Nephron (organoid): ENCODE results near the gene PGC.

Experiments used
- H3K27ac Mint-ChIP-seq, 3 experiments: 2 replicates each; pipeline ENCODE4 v1.8.0; 2020; ENCODE audit warnings: mixed read lengths in 3 of 3, mild to moderate bottlenecking in 2 of 3, moderate library complexity in 1 of 3
- H3K27me3 Mint-ChIP-seq: 2 replicates; pipeline ENCODE4 v1.8.0; 2021; ENCODE audit warnings: low read depth, mild to moderate bottlenecking, moderate library complexity, mixed read lengths
- H3K36me3 Mint-ChIP-seq: 2 replicates; pipeline ENCODE4 v1.8.0; 2020; ENCODE audit warnings: low read depth, mixed read lengths
- H3K4me1 Mint-ChIP-seq: 2 replicates; pipeline ENCODE4 v1.8.0; 2020; ENCODE audit warnings: mixed read lengths
- H3K4me3 Mint-ChIP-seq, 3 experiments: 2 replicates each; pipeline ENCODE4 v1.8.0; 2020; ENCODE audit warnings: mild to moderate bottlenecking in 3 of 3, mixed read lengths in 3 of 3, moderate library complexity in 2 of 3
- H3K9me3 Mint-ChIP-seq: 2 replicates; pipeline ENCODE4 v1.8.0; 2020; ENCODE audit warnings: mixed read lengths
- CTCF ChIP-seq, 3 experiments: fragments of 200-600 bp; sonication (generic); IDR thresholded peaks; one replicate each; pipeline ENCODE4 v1.5.0; 2021; ENCODE audit warnings: antibody characterized with exemption in 3 of 3; ENCODE audit not compliant: unreplicated experiment in 3 of 3

Gene PGC

GRCh38 chr6:41759905-41760579 lies 12.8 kb upstream of the PGC start:
- Mint-ChIP-seq H3K4me1 (peaks cover 12% of the 10 kb centered on the region), H3K9me3 (no peaks in the 10 kb centered on the region), H3K36me3 (no peaks in the 10 kb centered on the region), H3K4me3 (no peak overlapping the region), H3K27ac (no peak overlapping the region), H3K27me3 (peaks cover 14% of the 10 kb centered on the region)
- no peak for TF ChIP-seq CTCF (IDR thresholded peaks at IDR 0.05; ENCODE audit: unreplicated experiment in 3 of 3)

GRCh38 chr6:41759106-41759904 lies 12.1 kb upstream of the PGC start:
- H3K4me3 Mint-ChIP-seq: no peak overlapping the region
- TF ChIP-seq CTCF (IDR thresholded peaks at IDR 0.05; ENCODE audit: unreplicated experiment in 3 of 3): no peak
- H3K4me1 Mint-ChIP-seq: peaks cover 12% of the 10 kb centered on the region
- H3K27ac Mint-ChIP-seq: no peak overlapping the region
- H3K27me3 Mint-ChIP-seq: peaks cover 14% of the 10 kb centered on the region
- H3K9me3 Mint-ChIP-seq: no peaks in the 10 kb centered on the region
- no peaks in the 10 kb centered on the region for H3K36me3 Mint-ChIP-seq

GRCh38 chr6:41758641-41759035 lies 11.4 kb upstream of the PGC start:
- peaks cover 14% of the 10 kb centered on the region for H3K27me3 Mint-ChIP-seq
- H3K4me3 Mint-ChIP-seq: no peak overlapping the region

GRCh38 chr6:41757931-41758640 lies 10.9 kb upstream of the PGC start:
- H3K4me1 Mint-ChIP-seq: peaks cover 12% of the 10 kb centered on the region
- peak overlapping the region; percentile 25 to 31 (median 25) for H3K27ac Mint-ChIP-seq
- no peak overlapping the region for H3K4me3 Mint-ChIP-seq
- H3K27me3 Mint-ChIP-seq: peaks cover 10% of the 10 kb centered on the region
- TF ChIP-seq CTCF (IDR thresholded peaks at IDR 0.05; ENCODE audit: unreplicated experiment in 3 of 3): no peak
- H3K36me3 Mint-ChIP-seq: no peaks in the 10 kb centered on the region
- no peaks in the 10 kb centered on the region for H3K9me3 Mint-ChIP-seq

More at GRCh38 chr6:41758641-41759035, 11.4 kb upstream of the PGC start:
- peaks cover 12% of the 10 kb centered on the region for H3K4me1 Mint-ChIP-seq
- H3K36me3 Mint-ChIP-seq: no peaks in the 10 kb centered on the region
- no peaks in the 10 kb centered on the region for H3K9me3 Mint-ChIP-seq
- H3K27ac Mint-ChIP-seq: peak overlapping the region in 2 of 3 experiments; percentile 25 to 31
- no peak for TF ChIP-seq CTCF (IDR thresholded peaks at IDR 0.05; ENCODE audit: unreplicated experiment in 3 of 3)

- H3K4me3 Mint-ChIP-seq: no peak overlapping the region
- H3K27ac Mint-ChIP-seq: no peak overlapping the region
- no peak for TF ChIP-seq CTCF (IDR thresholded peaks at IDR 0.05; ENCODE audit: unreplicated experiment in 3 of 3)
- H3K4me1 Mint-ChIP-seq: peaks cover 12% of the 10 kb centered on the region
- no peaks in the 10 kb centered on the region for H3K36me3 Mint-ChIP-seq
- H3K27me3 Mint-ChIP-seq: peaks cover 10% of the 10 kb centered on the region
- H3K9me3 Mint-ChIP-seq: no peaks in the 10 kb centered on the region
These were observed 10.1 kb upstream of the PGC start for GRCh38 chr6:41757271-41757670.
